Measurements from ENCODE around the gene PNMA3.
"Not testable (repeated sequence)": the region's sequence is repeated elsewhere in the genome, so short reads cannot be mapped to it uniquely, and the experiment has no call there.

PNMA3 gene

DNA sequence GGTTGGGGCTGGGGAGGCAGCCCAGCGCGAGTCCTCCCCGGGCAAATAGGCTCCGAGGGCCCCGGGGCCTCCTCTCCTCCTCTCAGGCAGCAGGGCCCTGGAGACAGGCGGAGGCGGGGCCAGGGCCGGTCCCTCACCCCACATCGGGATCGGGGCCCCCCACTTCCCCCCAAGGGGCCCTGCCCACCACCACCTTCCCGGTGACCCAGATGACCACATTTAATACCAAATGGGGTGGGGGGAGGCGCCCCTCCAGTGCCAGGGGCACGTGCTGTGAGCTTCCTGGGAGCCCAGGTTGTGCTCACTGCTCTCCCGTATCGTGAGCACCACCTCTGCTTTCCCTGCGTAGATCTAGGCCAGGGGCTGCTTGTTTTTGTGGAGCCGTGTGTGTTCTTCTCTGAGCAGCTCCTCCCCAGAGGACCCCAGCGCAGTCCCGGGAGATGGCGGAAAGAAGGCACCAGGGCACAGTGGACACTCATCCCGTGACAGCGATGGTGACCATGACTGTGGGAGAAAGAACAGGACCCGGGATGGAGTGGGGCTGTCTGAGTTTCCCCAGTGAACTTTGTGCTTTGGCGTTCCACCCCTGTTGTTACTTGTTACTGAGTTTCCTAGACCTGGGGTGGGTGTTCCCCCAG is 18.1 kb downstream of the PNMA3 start:
- no peak for DNase-seq

DNA sequence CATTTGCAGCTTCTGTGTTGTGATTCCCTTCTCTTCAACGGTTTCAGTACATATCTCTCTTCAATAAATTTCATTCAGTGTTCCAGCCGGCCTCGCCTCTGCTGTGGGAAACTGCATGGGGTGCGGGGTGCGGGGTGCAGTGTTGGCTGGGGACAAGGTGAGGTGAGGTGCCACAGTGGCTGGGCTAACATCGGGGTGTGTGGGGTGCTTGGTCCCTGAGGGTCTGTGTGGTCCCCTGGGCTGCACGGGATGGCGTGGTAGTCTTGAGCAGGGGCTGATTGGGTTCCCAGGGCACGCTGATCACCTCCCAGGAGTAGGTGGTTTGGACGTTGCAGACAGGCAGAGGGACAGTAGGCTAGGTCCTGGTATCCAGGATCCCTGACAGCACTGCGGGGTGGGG is 18.7 kb downstream of the PNMA3 start:
- no peak for DNase-seq

DNA sequence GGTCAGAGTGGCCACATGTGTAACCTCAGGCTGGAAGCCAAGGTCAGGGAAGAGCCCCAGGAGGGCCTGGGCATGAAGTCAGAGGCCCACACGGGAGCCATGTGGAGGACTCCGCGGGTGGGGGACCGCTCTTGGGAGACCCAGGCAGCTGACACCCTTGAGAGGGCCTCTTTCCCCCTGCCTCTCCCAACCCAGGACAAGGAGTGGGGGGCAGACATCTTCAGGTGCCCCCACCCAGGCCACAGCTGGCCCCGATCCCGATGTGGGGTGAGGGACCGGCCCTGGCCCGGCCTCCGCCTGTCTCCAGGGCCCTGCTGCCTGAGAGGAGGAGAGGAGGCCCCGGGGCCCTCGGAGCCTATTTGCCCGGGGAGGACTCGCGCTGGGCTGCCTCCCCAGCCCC is 19.1 kb downstream of the PNMA3 start:
- no peak for DNase-seq

DNA sequence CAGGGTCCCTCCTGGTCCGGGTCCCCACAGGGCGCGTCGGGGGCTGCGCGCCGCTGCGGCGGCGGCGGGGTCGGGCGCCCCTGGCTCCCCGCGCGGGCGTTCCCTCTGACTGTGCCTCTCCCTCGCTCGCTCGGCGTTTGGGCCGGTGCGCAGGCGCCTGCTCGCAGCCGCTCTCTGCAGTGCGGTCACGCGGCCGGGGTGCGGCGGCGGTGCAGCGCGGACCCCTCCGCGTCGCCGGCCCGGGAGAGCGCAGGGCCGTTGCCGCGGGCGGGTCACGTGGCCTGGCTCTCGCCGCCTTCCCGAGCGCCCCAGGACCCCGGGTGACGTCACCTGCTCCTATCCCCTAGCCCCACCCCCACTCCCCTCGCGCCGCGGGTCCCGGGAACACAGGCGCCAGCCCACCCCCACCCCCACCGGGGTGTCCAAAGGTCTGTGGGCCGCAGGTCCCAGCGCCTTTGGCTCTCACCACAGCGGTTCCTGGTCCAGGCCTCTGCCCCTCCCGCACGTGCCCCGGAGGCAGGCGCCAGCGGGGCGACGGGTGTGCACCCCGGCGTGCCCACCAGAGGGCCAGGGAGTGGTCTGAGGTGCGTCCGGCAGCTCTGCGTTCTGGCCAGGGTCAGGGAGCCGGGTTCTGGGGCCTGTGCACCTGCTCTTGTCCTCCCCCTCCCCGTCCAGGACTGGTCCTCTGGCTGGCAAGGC is 21.3 kb downstream of the PNMA3 start:
- DNase-seq = not testable (repeated sequence)

DNA sequence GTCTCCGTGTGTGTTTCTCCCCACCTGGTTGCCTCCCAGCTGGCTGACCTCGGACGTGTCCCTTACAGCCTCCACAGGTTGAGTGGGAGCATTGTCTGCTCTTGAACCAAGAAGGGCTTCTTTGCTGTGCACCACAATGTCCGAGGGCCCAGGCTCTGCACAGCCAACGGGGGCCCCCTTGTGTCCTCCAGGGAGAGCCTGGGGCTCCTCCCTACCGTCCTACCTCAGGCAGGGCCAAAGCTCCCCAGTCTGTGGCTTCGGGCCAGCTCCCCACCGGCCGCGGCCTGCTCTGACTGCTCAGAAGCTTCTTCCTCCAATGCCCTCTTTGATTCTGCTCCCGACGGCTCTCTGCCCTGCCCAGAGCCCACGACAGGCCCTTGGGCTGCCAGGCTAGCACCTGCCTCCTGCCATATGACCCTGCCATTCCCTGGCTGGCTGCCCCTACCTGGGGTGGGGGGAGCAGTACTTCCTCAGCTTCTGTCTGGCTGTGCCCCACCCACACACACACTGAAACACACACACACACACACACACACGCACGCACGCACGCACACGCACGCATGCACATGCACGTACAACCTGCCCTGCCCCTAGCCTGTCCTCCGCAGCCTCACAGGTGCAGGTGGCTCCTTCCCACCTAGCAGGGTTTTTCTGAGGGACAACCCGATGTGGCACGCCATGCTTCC is 27.1 kb downstream of the PNMA3 start:
- DNase-seq = not testable (repeated sequence)

DNA sequence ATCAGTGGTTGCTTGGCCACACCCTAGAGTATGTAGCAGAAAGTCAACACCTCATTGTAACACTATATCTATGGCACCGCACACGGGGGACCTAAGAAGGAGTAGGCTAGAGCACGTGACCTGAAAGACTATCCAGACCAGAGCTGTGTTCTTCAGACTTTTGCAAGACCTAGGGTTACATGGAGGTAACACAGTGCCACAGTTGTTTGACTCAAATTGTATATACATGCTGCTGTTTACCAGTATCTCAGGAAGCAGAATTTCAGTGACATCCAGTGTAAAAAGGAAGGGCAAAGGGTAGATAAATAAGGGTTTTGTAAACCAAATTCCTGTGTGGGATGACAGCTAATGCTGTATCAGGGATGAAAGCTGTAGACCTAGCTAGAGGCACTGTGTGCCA is 46.1 kb downstream of the PNMA3 start:
- no peak for DNase-seq

DNA sequence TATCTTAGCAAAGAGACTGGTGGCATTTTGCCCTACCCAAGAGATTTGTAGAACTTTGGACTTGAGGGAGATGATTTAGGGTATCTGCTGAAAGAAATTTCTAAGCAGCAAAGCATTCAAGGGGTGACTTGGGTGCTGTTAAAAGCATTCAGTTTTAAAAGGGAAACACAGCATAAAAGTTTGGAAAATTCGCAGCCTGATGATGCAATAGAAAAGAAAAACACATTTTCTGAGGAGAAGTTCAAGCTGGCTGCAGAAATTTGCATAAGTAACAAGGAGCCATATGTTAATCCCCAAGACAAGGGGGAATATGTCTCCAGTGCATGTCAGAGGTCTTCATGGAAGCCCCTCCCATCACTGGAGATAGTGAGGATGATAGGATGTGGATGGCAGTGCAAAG is 48.7 kb downstream of the PNMA3 start:
- not testable (repeated sequence) for DNase-seq

DNA sequence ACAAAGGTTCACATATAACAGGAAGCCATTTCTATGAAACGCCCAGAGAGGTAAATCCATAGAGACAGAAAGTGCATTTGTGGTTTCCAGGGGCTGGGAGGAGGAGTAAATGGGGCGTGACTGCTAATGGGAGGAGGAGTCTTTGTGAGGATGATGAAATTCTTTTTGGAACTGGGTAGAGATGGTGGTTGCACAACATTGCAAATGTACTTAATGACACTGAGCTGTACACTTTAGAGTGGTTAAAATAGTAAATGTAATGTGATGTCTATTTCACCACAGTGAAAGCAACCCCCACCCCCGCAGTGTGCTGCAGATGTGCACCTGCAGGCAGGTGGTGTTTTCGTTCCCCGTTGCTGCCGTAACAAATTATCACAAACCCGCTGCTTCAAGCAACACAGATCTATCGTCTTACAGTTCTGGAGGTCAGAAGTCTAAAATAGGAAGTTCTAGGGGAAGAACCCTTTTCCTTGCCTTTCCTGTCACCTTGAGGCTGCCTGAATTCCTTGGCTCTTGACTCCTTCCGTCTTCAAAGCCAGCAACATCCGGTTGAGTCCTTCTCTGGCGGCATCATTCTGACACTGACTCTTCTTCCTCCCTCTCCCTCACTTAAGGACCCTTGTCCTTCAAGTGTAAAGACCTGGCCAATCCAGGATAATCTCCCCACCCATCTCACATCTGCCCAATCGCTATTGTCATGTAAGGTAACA is 50.0 kb downstream of the PNMA3 start:
- not testable (repeated sequence) for DNase-seq

All from effector CD4-positive, alpha-beta T cell (primary cell).